GM19468 (cell line): ENCODE results near the gene ZNF627.
"Not testable (repeated sequence)": the region's sequence is repeated elsewhere in the genome, so short reads cannot be mapped to it uniquely, and the experiment has no call there.

Experiments used
- ATAC-seq: cut with Tn5 transposase; IDR thresholded peaks from one replicate; pipeline ENCODE4 v1.9.1; 2021; ENCODE audit warnings: mild to moderate bottlenecking, moderate library complexity, moderate number of reproducible peaks; ENCODE audit not compliant: unreplicated experiment; ENCODE audit errors: extremely low read depth

Gene ZNF627

GRCh38 chr19:11573763-11574162 is 23.5 kb upstream of the ZNF627 start:
- not testable (repeated sequence) for ATAC-seq

GRCh38 chr19:11574689-11575088 is 22.6 kb upstream of the ZNF627 start:
- ATAC-seq = no peak

GRCh38 chr19:11576227-11576626 is 21.1 kb upstream of the ZNF627 start:
- no peak for ATAC-seq

- ATAC-seq = no peak
Measured at GRCh38 chr19:11577451-11578257, 19.6 kb upstream of the ZNF627 start, which contains the start of gene ACP5. TSS of gene ACP5 (minus strand) at chr19:11577645. CDS start at chr19:11577317, 328 bp downstream.

- no peak for ATAC-seq
Measured at GRCh38 chr19:11578258-11579142, 18.8 kb upstream of the ZNF627 start.

- no peak for ATAC-seq
Measured at GRCh38 chr19:11580116-11580515, 17.2 kb upstream of the ZNF627 start.

GRCh38 chr19:11581740-11582139 is 15.5 kb upstream of the ZNF627 start:
- no peak for ATAC-seq

- ATAC-seq = no peak
Measured at GRCh38 chr19:11586331-11586730, 11.0 kb upstream of the ZNF627 start.

- ATAC-seq = no peak
Measured at GRCh38 chr19:11587302-11587974, 9.8 kb upstream of the ZNF627 start.

- ATAC-seq = no peak
Measured at GRCh38 chr19:11587975-11588631, 9.2 kb upstream of the ZNF627 start.

GRCh38 chr19:11594084-11594483 is 3.2 kb upstream of the ZNF627 start:
- ATAC-seq = no peak

- no peak for ATAC-seq
Measured at GRCh38 chr19:11596156-11596555, 1.1 kb upstream of the ZNF627 start.

GRCh38 chr19:11598103-11598483 is 810 bp downstream of the ZNF627 start:
- no peak for ATAC-seq

GRCh38 chr19:11598746-11599145 is 1.5 kb downstream of the ZNF627 start:
- no peak for ATAC-seq

GRCh38 chr19:11599704-11600103 is 2.4 kb downstream of the ZNF627 start:
- ATAC-seq = not testable (repeated sequence)

GRCh38 chr19:11606484-11606883 is 9.2 kb downstream of the ZNF627 start:
- ATAC-seq = no peak

GRCh38 chr19:11611730-11612129 is 14.4 kb downstream of the ZNF627 start:
- ATAC-seq = no peak

- ATAC-seq = no peak
Measured at GRCh38 chr19:11612816-11613511, 15.7 kb downstream of the ZNF627 start.
